Urothelium cell line (cell line): ENCODE measurements around the gene FOXJ3.
"Not testable (repeated sequence)": the region's sequence is repeated elsewhere in the genome, so short reads cannot be mapped to it uniquely, and the experiment has no call there.

ENCODE experiments used
- DNase-seq: peaks from one replicate; pipeline ENCODE4 v3.0.0; 2011; ENCODE audit warnings: low spot score, mixed read lengths
- FAIRE-seq: peaks from 2 replicates; lab custom pipeline; 2011; peaks lifted over from hg19 to GRCh38; lab: Jason Lieb, UNC

The FOXJ3 gene

DNA sequence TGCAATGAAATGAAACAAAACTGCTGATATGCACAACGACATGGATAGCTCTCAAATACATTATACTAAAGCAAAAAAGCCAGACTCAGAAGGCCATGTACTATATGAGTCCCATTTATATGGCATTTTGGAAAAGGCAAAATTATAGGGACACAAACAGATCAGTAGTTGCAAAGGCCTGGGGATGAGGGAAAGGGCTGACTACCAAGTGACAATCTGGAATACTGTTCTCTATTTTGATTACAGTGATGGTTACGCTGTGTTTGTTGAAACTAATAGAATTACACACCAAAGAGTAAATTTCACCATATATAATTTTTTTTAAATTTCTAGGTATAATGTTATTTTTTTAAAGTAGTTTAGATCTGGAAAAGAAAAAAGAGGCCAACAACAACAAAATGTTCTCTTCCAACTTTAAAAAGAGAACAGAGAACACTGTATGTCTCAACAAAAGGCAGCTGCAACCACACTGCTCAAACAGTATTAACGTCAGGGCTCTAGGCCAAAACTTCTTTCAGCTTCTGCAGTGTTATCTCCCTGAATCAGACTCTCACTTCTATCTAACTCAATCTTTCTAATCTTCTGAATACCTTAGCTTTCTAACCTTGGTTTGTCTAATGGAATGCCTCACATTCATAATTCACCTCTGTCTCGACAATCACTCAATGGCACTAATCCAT is 75.8 kb downstream of the FOXJ3 start:
- no peak for DNase-seq
- FAIRE-seq: no peak

DNA sequence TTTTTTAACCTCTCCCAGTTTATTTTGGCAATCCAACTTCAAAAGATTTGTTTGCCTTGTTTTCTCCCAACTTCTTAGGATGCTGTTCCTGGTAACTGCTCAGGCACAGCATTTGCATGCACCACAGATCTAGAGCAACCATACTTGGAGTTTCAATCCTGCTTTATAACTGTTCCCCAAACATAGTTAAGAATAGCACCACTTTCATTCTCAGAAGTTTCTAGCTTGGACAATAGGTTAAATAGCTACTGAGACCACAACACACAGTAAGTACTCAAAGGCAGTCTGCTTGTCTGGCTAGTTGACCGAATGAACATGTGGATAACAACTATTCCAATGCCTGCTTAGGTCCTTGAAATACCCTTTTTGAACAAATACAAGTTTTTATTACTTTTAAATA is 76.8 kb downstream of the FOXJ3 start:
- FAIRE-seq (no peak), DNase-seq (no peak)

DNA sequence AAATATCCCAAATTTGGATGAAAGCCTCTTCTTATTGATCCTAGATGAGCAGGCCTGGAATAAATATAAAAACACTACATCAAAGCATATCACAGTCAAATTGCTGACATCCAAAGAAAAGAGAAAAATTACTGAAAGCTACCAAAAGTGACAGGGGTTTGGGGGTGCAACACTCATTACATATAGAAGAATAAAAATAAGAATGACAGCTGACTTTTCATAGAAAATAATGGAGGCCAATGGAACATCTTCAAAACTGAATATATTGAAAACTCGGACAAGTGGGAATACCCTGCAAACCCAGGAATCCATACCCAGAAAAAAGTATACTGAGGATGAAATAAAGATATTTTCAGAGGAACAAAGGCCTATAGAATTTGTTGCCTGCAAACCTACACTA is 84.0 kb downstream of the FOXJ3 start:
- no peak for FAIRE-seq
- no peak for DNase-seq

DNA sequence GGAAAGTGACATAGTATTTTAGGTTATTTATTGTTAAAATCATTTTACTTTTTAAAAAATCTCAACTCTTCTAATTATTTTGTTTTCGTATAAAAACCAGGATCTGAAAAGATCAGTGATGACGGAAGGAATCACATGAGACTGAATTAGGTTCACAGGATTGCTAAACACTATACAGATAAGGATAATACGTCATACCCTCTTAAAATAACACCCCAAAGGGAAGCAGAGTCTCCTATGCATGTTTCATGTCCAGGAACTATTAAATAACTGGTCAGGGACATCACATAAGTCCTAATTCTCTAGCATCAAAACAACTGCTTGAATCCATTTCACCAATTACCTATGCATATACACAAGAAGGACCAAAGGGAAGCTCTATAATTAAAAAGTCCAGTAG is 84.9 kb downstream of the FOXJ3 start:
- FAIRE-seq (no peak), DNase-seq (no peak)

DNA sequence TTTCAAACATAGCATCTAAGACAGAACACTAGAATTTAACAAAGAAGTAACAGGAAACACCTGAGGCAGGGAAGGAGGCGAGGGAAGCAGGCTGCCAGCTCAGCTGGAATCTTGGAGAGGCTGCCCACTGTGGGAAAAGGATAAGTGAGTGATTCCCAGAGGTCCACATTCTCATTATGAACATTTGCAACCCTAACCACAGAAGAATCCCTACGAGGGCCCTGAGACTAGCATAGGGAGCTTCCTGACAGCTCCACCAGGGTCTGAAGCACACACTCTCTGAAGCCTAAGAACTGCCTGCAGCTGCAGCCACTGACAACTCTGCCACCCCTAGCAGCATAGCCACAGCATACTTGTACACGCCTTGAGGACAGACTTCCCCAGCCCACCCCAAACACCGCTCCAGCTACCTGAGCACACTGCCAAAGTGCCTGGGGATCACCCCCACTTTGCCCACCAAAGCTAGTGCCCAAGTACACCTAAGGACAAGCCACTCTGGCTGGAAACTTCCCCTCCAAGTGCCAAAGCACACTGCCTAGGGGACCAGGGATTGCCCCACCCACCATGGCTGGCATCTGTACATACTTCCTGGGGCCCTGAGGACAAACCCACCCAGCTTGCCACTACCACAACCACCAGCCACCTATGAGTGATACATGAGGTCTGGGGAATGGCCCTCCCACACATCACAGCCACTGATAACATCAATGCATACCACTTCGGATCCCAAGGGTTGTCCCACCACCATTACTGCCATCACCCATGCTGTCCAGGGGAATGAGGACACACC is 93.9 kb downstream of the FOXJ3 start:
- FAIRE-seq (peak; percentile 30), DNase-seq (no peak)

DNA sequence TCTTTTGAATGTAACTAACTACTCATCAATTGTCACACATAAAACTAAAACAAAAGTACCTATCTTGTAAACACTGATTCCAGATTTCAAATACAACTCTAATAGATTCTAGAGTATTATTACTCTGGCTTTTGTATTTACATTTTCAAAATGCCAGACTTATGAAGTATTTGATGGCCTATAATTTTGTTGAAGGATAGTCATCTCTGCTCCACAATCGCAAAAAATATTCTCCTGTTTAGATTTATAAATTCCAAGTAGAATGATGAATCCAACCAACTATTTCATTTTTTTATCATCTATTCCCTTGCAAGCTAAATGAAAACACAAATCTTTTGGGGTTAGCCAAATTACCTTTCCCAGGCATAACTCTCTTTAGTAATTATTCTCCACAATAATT is 95.5 kb downstream of the FOXJ3 start:
- DNase-seq (no peak), FAIRE-seq (no peak)

DNA sequence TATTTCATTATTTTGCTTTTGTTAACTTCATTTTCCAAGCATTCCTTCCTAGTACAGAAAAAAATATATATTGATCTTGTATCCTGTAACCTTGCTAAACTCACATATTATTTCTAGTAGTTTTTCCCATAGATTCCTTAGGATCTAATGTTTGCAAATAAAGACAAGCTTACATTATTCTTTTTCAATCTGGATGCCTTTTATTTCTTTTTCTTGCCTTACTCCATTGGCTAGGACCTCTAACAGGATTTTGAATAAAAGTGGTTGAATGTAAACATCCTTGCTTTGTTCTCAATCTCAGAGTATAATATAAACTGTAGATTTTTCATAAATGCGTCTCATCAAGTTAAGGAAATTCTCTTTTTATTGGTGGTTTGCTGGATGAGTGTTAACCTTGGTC is 96.0 kb downstream of the FOXJ3 start:
- FAIRE-seq: no peak

DNA sequence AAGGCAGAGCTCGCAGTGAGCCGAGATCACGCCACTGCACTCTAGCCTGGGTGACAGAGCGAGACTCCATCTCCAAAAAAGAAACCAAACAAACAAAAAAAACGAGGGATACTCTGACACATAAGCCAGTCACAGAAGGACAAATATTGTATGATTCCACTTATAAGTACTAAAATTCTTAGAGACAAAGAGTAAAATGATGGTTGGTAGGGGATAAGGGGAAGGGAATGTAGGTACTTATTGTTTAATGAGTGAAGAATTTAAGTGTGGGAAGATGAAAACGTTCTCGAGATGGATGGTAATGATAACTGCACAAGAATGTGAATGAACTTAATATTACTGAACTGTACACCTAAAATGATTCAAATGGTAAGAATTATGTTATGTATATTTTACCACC is 103.8 kb downstream of the FOXJ3 start:
- DNase-seq: no peak
- FAIRE-seq: no peak

More for the DNA sequence above, 96.0 kb downstream of the FOXJ3 start:
- no peak for DNase-seq

DNA sequence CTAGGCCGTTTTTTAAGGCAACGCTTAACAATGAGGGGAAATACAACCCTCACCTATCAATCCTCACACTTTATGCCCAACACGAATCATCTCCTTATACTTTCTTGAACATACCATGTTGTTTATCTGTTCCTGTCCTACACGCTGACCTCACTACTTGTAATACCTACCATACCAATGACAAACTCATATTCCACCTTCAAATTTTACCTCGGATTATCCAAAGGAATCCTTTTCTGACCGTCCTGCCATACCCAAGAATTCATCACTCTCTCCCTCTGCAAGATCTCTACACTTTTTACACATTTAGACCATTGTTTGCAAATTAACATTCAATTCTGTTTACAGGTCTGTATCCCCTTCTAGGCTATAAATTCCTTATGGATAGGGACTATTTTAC is 106.1 kb downstream of the FOXJ3 start:
- DNase-seq (no peak), FAIRE-seq (peak; percentile 46)

DNA sequence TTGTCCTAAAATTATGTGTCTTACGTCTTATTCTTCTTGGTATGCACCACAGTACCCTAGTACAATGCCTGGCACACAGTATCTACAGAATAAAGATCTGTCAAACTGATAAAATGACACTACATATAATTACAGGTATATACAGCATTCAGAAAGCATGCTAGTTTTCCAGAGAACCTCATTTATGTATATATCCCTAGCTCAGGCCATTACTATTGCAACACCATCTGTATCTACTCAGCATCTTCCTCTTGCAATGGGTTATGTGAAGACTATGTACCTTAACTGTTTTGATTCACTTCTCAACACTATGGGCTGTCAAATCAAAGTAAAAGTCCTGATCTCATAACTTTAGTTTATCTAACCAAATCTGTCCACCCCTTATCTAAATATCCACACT is 112.0 kb downstream of the FOXJ3 start:
- no peak for FAIRE-seq

DNA sequence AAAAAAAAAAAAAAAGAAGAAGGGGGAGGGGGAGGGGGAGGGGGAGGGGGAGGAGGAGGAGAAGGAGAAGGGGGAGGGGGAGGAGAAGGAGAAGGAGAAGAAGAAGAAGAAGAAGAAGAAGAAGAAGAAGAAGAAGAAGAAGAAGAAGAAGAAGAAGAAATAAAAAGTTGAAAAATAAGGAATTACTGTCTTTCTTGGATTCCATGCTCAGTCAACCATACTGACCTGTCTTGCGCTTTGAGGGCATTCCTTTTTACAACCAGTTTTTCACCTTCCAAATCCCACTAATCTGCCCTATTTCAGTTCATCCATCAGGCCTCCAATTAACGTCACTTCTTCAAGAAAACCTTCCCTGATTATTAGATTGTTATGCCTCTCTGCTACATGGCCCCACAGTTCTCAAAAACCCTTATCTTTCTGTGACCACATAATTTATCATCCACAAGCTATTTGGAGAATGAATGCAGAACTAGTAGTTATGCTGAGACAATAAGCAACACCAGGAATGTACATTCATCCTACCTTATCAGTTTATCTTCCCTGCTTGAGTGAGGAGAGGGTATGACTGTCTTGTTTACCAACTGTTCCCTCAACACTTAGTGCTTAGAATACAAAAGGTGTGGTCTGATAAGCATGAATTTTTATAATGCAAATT is 113.0 kb downstream of the FOXJ3 start:
- DNase-seq: no peak
- no peak for FAIRE-seq

More for the DNA sequence above, 112.0 kb downstream of the FOXJ3 start:
- DNase-seq: no peak

DNA sequence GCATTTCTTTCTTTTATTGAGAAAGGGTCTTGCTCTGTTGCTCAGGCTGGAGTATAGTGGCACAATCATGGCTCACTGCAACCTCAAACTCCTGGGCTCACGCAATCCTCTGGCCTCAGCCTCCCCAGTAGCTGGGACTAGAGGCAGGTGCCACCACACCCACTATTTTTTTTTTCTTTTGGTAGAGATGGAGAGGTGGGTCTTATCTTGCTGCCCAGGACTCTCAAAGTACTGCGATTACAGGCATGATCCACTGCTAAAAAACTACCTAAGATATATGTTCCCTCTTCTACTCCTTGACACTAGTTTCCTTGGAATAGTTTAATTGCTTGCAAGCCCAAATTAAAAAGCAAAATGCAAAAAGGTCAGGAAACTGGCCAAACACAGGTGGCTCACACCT is 113.6 kb downstream of the FOXJ3 start:
- FAIRE-seq (no peak), DNase-seq (no peak)

DNA sequence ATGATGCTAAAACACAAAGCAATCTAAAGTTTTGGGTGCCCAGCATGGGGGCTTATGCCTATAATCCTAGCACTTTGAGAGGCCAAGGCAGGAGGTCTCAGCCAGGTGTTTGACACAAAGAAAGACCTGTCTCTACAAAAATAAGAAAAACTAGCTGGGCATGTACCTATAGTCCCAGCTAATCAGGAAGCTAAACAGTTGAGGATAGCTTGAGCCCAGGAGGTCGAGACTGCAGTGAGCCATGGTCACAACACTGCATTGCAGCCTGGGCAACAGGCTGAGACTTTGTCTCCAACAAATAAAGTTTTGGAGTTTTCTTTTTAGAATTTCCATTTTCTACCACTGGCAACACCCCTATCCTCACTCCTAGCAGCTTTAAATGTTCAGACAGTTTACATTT is 115.4 kb downstream of the FOXJ3 start:
- FAIRE-seq (no peak), DNase-seq (no peak)

DNA sequence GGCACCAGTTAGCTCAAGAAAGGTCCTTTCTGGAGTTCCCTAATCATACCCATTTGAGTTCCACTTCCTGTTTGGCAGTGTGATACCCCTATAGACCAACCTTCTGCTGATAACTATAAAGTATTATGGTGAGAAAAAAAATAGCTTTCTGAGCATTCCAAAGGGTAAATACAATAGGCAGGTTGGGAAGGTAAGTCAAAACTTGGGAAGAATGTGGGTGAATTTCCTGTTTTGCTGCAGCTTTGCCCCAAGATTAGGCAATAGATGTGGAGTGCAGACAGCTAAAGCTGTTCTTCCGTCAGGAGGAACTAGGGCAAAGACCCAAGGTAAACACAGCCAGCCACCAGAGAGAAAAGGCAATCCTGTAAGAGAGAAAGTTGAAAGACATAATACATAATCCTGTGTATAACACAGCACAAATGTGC is 120.6 kb downstream of the FOXJ3 start:
- FAIRE-seq (no peak), DNase-seq (no peak)

DNA sequence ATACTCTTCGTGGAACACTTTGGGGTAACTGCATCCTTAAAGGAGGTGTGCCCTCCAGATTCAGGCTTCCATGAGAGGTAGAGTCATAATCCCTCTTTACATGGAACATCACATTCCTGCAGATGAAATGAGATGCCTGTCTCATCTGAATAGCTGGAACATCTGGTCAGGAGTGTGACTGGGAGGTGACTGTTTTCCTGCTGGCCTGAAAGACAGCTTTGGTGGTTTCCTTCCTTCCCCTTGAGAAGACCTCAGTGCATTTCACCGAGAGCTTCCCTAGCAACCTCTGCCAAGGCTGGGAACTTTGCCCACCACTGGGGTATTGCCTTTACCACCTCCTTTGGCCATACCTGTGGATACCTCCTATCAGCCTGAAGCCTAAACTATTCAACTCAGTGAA is 123.8 kb downstream of the FOXJ3 start:
- DNase-seq (no peak), FAIRE-seq (no peak)

DNA sequence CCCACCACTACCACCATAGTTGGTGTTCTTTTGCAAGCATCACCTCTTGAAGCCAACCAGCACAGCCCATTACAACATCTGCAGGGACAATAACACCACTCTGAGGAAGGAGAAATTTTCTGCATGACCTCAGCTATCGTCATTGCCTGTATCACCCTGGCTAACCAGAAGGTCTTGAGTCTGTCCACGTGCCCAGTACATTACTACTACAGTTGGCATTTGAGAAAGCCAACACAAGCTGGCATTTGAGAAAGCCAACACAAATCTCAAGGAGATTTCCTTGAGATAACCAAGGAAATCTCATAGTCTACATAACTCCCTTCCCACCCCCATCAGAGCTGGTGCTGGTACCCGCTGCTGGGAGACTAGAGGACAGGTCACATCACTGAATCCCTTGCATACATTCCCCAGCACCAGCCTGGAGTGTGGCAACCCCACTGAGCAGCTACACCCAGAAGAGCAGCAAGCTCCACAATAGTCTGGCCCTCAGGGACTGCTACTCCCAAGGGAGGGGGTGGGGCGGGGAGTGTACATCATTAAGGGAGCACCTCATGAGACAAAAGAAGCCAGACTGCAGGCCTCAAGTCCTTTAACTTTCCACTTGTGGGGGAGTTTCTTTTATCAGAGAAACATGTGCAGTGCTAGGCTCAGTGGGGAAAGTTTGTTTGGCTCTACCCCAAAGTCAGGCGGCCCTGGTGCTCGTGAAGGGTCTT is 124.5 kb downstream of the FOXJ3 start:
- no peak for DNase-seq

DNA sequence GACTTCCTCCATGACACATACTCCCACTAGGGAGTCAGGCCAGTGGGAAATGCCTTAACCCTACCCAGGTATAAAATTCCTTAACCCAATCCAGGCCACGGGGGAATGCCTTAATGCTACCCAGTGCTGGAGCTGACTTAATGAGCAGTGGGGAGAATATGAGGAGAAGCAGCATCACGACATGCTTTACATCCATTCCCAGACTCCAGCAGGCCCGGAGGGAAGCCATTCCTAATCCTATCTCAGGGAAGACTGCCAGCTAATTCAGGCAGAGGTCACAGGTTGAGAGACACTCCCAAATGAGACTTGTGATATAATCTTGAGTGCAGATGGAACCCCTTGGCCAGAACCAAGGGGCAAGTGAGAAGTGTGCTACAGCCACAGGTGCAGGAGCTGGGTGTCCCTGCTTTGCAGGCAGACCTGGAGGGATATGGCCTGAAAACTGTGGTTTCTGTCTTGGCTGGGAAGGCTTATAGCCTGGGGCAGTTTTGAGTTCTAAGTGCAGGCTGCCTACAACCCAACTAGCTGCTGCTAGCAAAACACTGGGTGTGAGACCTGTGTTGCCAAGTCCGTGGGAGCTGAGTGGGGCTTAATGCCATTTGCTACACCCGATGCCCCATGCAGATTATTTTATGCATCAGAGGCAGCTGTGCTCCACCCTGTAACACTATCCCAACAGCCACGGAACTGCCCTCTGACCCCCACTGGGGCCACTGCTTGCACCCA is 125.3 kb downstream of the FOXJ3 start:
- FAIRE-seq: no peak

More for the DNA sequence above, 124.5 kb downstream of the FOXJ3 start:
- no peak for FAIRE-seq

DNA sequence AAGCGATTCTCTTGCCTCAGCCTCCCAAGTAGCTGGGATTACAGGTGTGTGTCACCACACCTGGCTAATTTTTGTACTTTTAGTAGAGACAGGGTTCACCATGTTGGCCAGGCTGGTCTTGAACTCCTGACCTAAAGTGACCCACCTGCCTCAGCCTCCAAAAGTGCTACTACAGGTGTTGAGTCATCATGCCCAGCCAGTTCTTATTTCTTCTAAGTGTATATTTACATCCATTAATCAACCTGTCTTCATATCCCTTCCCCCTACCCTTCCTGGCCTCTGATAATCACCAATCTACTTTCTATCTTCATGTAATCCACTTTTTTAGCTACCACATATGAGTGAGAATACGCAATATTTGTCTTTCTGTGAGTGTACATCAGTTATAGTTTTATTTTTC is 128.1 kb downstream of the FOXJ3 start:
- not testable (repeated sequence) for FAIRE-seq, DNase-seq

More for the DNA sequence above, 125.3 kb downstream of the FOXJ3 start:
- DNase-seq: no peak

DNA sequence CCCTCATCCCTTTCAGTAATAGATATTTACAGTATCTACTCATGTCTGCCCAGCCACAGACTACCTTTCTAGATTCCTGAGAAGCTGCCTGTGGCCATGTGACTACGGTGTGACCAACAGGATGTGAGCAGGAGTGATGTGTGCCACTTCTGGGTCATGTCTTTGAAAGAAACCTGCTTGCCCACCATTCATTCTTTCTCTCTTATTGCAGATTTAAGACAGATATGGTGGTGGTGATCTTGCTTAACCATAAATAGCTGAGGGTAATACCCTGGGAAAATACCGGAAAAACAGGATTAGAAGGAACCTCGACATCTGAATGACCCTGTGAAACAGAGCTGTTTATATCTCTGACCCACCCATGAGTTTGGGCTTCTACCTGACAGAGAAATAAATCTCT is 128.9 kb downstream of the FOXJ3 start:
- FAIRE-seq (no peak), DNase-seq (no peak)

DNA sequence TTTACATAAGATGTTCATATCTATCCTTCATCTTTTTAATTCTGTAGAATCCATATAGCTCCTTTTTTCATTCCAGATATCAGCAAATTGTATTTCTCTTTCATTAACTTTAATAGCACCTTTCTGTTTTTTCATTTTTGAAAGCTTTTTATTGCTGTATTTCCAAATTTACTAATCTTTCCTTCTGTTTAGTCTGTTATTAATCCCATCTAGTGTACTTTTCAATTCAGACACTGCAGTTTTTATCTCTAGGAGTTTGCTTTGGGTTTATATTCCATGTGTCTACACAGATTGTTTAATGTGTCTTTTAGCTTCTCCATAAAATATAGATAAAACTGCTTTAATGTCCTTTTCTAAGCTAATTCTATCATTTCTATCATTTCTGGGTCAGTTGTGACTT is 133.0 kb downstream of the FOXJ3 start:
- no peak for FAIRE-seq

DNA sequence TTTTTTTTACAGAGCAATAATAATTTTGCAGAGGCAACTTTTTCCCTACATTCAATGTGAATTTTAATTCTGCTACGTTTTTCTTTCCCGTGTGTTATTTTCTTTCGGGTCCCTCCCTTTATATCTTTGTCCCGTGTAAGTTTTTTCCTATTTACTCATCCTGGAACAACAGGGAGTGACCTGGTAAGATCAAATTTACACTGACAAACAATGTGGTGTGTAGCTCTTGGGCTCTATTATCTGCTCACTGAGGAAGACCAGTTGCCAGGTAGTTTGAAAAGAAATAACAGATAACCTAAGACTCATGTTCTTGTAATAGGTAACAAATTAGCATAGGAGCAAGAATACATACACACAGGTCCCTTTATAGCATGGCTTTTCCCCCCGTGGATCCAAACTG is 136.8 kb downstream of the FOXJ3 start:
- no peak for FAIRE-seq
- DNase-seq: no peak

More for the DNA sequence above, 133.0 kb downstream of the FOXJ3 start:
- DNase-seq: no peak
